Non-pigmented ciliary epithelial cell (primary cell): ENCODE measurements around the gene POLR2M.

Experiments
- DNase-seq: peaks from one replicate; pipeline ENCODE4 v3.0.0-alpha.2; 2010; ENCODE audit warnings: low read depth

Gene POLR2M

GRCh38 chr15:57706405-57707209 is at the start of gene POLR2M:
Gene POLR2M, plus strand, starts transcription at chr15:57706714. Its CDS starts 129 bp downstream, at chr15:57706843.
- DNase-seq = peak; percentile 95

- DNase-seq = no peak
Observed at GRCh38 chr15:57657619-57658018, 48.9 kb upstream of the POLR2M start.

GRCh38 chr15:57662091-57662744 is 44.3 kb upstream of the POLR2M start:
- DNase-seq = no peak

DNA sequence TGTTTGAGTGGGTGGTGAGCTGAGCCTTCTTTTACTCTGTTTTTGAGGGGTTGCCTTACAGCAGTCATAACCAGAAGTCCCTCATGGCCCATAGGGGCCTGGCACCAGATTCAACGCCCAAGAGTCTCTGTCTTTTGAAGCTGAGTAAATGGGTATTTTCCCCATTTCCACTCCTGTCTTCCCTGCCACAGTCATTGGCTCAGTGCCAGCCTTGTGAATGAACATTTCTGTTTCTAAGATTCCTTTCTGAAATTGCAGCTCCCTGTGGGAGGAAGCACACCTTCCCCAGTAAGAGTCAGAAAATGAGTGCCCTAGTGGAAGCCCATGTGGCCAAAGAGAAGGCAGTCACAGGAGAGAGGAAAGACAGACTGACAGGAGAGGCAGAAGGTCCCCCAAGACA is 43.7 kb upstream of the POLR2M start:
- no peak for DNase-seq

GRCh38 chr15:57663262-57663661 is 43.3 kb upstream of the POLR2M start:
- DNase-seq = no peak

- no peak for DNase-seq
Observed at GRCh38 chr15:57665194-57665593, 41.3 kb upstream of the POLR2M start.

- DNase-seq = no peak
Observed at GRCh38 chr15:57665939-57666338, 40.6 kb upstream of the POLR2M start.

- peak; percentile 19 for DNase-seq
Observed at GRCh38 chr15:57667171-57667849, 39.2 kb upstream of the POLR2M start.

GRCh38 chr15:57668016-57668415 is 38.5 kb upstream of the POLR2M start:
- DNase-seq = no peak

- DNase-seq = no peak
Observed at GRCh38 chr15:57671636-57672035, 34.9 kb upstream of the POLR2M start.

DNA sequence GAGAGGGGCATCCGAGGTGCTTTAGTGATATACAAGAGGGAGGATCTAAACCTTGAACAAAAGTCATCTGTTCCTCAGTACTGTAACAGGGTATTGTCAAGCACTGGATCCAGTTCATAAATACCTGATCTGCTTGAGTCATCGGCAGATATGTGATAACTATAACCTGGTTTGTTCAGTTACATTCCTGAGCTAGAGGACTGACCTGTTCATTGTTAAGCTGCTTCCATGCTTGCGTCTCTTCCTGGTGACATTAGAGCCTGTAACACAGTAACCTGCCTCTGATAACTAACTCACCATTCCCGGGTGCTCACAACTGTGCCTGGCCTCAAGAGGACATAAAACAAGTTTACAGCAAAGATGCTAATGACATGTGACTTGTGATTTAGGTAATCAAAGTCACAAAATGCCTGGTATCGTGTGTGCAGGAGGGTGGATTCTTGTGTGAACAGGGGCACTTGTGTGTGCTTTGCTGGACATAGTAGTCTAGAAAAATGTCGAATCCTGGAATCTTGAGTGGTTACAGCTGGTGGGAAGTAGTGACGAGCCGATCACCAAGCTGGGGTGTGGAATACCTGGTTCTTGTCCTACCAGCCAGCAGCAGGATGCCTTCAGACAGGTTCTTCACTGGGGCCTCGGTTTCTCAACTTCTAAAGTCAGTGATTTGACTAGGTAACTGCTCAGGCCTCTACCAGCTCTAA is 30.9 kb upstream of the POLR2M start:
- DNase-seq = no peak

- no peak for DNase-seq
Observed at GRCh38 chr15:57676585-57676984, 29.9 kb upstream of the POLR2M start.

DNA sequence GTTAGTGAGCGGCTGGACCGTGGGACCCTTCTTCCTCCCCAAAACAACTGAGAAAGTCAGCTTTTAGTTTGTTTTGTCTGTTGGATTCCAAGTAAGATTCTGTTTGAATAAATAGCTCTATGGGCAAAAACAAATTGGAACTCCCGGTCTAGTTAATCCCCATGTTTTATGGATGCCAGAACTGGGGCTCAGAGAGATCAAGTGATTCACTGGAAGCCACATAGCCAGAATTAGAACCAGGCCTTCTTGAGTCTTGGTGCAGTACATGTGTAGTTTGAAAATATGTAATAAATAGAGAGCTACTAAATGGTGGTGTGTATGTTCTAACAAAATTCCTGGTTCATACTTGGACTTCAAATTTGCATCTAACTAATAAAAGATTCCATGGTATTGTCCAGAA is 29.3 kb upstream of the POLR2M start:
- no peak for DNase-seq

- peak; percentile 27 for DNase-seq
Observed at GRCh38 chr15:57680021-57680420, 26.5 kb upstream of the POLR2M start.

DNA sequence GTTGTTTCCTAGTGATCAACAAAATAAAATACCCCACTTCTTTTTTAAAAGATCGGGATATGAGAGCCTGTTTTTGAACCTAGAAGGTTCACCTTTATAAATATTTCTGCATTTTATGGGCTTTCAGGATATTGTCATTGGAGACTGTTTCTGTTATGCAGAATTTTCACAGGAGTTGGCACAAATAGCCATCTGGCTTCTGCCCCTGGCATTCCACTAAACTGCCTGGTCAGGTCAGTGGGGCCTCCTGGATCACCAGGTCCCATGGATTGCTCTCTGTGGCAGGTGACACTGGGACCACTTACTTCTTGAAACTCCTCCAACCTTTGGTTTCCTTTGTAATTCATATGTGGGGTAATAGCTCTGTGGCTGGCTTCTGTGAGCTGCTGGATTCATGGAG is 25.5 kb upstream of the POLR2M start:
- DNase-seq = no peak

- DNase-seq = no peak
Observed at GRCh38 chr15:57683481-57683880, 23.0 kb upstream of the POLR2M start.

DNA sequence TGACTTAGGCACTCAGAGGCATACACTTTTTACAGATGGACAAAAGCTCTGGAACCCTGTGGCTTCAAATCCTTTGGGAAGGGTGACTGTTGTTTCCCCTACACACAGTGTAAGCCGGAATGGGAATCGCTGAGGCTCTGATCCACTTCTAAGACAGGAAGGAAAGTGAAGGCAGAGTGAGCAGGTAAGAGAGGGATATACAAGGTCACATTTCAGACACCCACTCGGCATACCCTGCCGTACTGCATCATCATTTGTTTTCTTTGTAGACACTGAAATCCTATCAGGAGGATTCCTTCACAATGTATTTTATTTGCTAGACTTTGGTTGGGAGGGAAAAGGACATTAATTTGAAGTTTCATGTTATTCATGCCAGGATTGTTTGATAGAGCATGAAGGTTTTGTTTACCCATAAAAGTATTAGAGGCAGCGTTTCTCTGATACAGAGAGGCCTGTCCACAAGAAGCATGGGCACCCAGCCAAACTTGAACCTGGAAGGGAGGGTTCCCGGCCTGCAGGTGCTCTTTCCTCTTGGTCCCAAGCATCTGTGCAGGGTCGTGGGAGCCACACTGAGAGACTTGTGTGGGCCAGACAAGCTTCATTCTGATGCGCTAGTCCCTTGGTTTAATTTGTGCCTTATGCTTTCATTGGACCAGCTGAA is 21.9 kb upstream of the POLR2M start:
- no peak for DNase-seq

DNA sequence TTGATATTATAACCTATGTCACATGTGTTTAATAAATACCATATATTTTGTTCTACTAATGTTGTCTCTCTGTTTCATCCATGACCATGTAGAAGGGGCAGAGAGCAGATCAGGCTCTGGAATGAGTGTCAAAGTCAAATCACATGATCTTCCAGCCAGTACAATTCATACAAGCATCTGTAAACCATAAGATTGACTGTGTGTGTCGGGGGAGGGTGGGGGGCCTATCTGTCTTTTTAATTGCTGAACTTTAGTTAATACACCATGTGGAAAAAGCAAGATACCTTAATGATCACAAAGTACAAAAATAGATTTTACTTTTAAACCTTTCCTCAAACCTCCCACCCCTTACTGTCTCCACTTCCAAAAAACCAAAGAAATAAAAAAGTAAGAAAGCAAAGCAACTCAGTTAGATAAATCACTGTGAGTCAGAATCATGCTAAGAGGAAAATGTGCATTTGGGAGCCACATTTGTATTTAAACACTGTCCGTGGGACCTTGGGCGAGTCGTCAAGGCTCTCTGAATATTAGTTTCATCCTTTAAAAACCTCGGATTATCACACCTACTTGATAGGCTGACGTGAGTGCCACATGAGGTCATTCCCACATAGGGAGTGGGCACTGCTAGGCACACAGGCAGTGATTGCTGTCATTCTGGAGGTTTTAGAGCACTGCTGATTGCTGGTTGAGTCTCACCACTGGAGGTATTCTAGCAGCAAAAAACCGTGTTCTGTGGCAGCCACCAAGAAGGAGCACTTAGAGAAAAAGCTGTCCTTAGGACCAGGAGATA is 21.0 kb upstream of the POLR2M start:
- DNase-seq = no peak

GRCh38 chr15:57686657-57687056 is 19.9 kb upstream of the POLR2M start:
- no peak for DNase-seq

GRCh38 chr15:57690341-57690966 is 16.1 kb upstream of the POLR2M start:
- no peak for DNase-seq

DNA sequence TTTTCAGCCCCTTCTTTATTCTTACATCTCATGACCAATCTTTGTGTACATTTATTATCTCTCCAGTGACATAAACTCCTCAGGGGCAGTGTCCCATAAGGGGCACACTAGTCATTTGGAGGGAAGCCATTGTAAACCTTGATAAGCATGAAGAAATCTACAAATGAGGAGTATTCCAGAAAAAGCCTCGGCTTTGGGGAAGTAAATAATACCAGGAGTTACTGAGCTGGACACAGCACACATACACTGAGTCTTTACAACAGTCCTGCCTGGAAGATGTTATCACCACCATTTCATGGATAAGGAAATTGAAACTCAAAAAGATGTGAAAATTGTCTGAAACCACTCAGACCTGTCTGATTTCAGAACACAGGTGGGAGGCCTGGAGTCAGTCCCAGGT is 15.4 kb upstream of the POLR2M start:
- DNase-seq = no peak
